CD14-positive monocyte (primary cell): Measurements from ENCODE around the gene UGT8. TPM values are rescaled to one million over a fixed set of nuclear protein-coding genes. Genes with fewer than 3 reads are reported as not detected.
"Not testable (repeated sequence)": the region's sequence is repeated elsewhere in the genome, so short reads cannot be mapped to it uniquely, and the experiment has no call there.

ENCODE experiments used
- DNase-seq, 3 donors: peaks; one replicate each; pipeline ENCODE4 v3.0.0-alpha.2; 2011 to 2022
- H2AFZ ChIP-seq: 2 replicates; pipeline ENCODE4 v1.6.0; 2012; ENCODE audit warnings: mild to moderate bottlenecking, low read depth, low read length, inconsistent platforms; ENCODE audit not compliant: insufficient read depth, poor library complexity, severe bottlenecking
- H3K27ac ChIP-seq, 2 donors: 1 replicate in 1 of 2; 2 replicates in 1 of 2; pipeline ENCODE4 v1.5.1; 2012 to 2013; ENCODE audit warnings: low read length in 2 of 2, control low read depth in 1 of 2, inconsistent platforms in 1 of 2, low read depth in 1 of 2, mild to moderate bottlenecking in 1 of 2
- H3K27me3 ChIP-seq, 2 donors: one replicate each; pipeline versions ENCODE4 v1.6.0 to v1.6.1; 2011 to 2013; ENCODE audit warnings: low read length in 2 of 2; ENCODE audit not compliant: control insufficient read depth in 2 of 2, insufficient read depth in 2 of 2
- H3K36me3 ChIP-seq, 2 donors: replicated peaks in 1 of 2; 1 replicate in 1 of 2; 2 replicates in 1 of 2; pipeline versions ENCODE4 v1.5.1 to v1.6.1; 2012 to 2013; ENCODE audit warnings: low read length in 2 of 2, control low read depth in 1 of 2, inconsistent platforms in 1 of 2, mild to moderate bottlenecking in 1 of 2; ENCODE audit not compliant: insufficient read depth in 2 of 2, control insufficient read depth in 1 of 2
- H3K4me1 ChIP-seq, 2 donors: 1 replicate in 1 of 2; 2 replicates in 1 of 2; pipeline versions ENCODE4 v1.5.1 to v1.6.1; 2012 to 2013; ENCODE audit warnings: low read length in 2 of 2, control low read depth in 1 of 2, inconsistent platforms in 1 of 2, mild to moderate bottlenecking in 1 of 2, moderate library complexity in 1 of 2; ENCODE audit not compliant: insufficient read depth in 2 of 2, control insufficient read depth in 1 of 2
- H3K4me2 ChIP-seq: replicated peaks from 2 replicates; pipeline ENCODE3; 2012; ENCODE audit warnings: low read length, moderate library complexity, mild to moderate bottlenecking; ENCODE audit not compliant: poor library complexity, severe bottlenecking; ENCODE audit errors: extremely low read depth
- H3K4me3 ChIP-seq, 3 experiments: fragments of 200-600 bp in 1 of 3; sonication (generic) in 1 of 3; replicated peaks in 1 of 3; 1 replicate in 2 of 3; 2 replicates in 1 of 3; pipeline ENCODE4 v1.5.1; 2011 to 2013; ENCODE audit warnings: low read length in 3 of 3, mild to moderate bottlenecking in 3 of 3, control low read depth in 2 of 3, low read depth in 2 of 3, inconsistent platforms in 1 of 3, moderate library complexity in 1 of 3
- H3K79me2 ChIP-seq: 2 replicates; pipeline ENCODE4 v1.6.0; 2012; ENCODE audit warnings: mild to moderate bottlenecking, control low read depth, inconsistent platforms, low read length, moderate library complexity; ENCODE audit not compliant: insufficient read depth
- H3K9ac ChIP-seq: 2 replicates; pipeline ENCODE4 v1.6.0; 2017; ENCODE audit warnings: low read length, mild to moderate bottlenecking; ENCODE audit not compliant: insufficient read depth, poor library complexity, severe bottlenecking
- H3K9me3 ChIP-seq, 2 donors: replicated peaks in 1 of 2; 1 replicate in 1 of 2; 2 replicates in 1 of 2; pipeline versions ENCODE4 v1.5.1 to v1.6.1; 2012 to 2013; ENCODE audit warnings: low read length in 2 of 2, control low read depth in 1 of 2; ENCODE audit not compliant: control insufficient read depth in 1 of 2, insufficient read depth in 1 of 2
- H4K20me1 ChIP-seq: 2 replicates; pipeline ENCODE4 v1.6.0; 2012; ENCODE audit warnings: mild to moderate bottlenecking, low read length, control low read depth, moderate library complexity; ENCODE audit not compliant: insufficient read depth
- H3K27ac Mint-ChIP-seq, 7 donors: one replicate each; pipeline ENCODE4 v1.8.0; 2020; ENCODE audit warnings: mild to moderate bottlenecking in 7 of 7, mixed read lengths in 7 of 7, moderate library complexity in 6 of 7, inconsistent platforms in 2 of 7
- H3K27me3 Mint-ChIP-seq, 3 donors: one replicate each; pipeline ENCODE4 v1.8.0; 2021 to 2022; ENCODE audit warnings: low read depth in 3 of 3, mild to moderate bottlenecking in 3 of 3, mixed read lengths in 3 of 3, moderate library complexity in 3 of 3, inconsistent platforms in 1 of 3
- H3K36me3 Mint-ChIP-seq, 2 donors: one replicate each; pipeline ENCODE4 v1.8.0; 2020; ENCODE audit warnings: mixed read lengths in 2 of 2, inconsistent platforms in 1 of 2, mild to moderate bottlenecking in 1 of 2
- H3K4me1 Mint-ChIP-seq: one replicate; pipeline ENCODE4 v1.8.0; 2020; ENCODE audit warnings: mild to moderate bottlenecking, mixed read lengths
- H3K4me3 Mint-ChIP-seq, 2 donors: one replicate each; pipeline ENCODE4 v1.8.0; 2020; ENCODE audit warnings: mild to moderate bottlenecking in 2 of 2, mixed read lengths in 2 of 2, moderate library complexity in 1 of 2
- H3K9me3 Mint-ChIP-seq, 7 donors: one replicate each; pipeline ENCODE4 v1.8.0; 2020 to 2022; ENCODE audit warnings: mixed read lengths in 7 of 7, mild to moderate bottlenecking in 6 of 7, moderate library complexity in 6 of 7, inconsistent platforms in 2 of 7
- CTCF ChIP-seq: fragments of 200-600 bp; IDR thresholded peaks from one replicate; pipeline ENCODE4 v1.8.0; 2022; ENCODE audit warnings: antibody characterized with exemption, mild to moderate bottlenecking
- WGBS: methylation state at CpG from one replicate; pipeline ENCODE4 v1.1.5; 2013; ENCODE audit warnings: missing lambda C conversion rate; ENCODE audit not compliant: insufficient coverage; 5-methylcytosine and 5-hydroxymethylcytosine counted together
- intact Hi-C, 2 donors: fragments of 100-400 bp; cut with micrococcal nuclease; formaldehyde crosslinking; loops; one replicate each; pipeline versions ENCODE4 v1.15.0 to v1.15.1; 2023
- polyA plus RNA-seq, 3 donors: library from polyadenylated mRNA; depleted of rRNA in 1 of 3; unstranded in 2 of 3; stranded (reverse) in 1 of 3; fragments of 300-500 nt in 2 of 3; fragments of >200 nt in 1 of 3; fragmentation: Illumina TruSeq in 2 of 3; gene quantifications; 1 replicate in 2 of 3; 2 replicates in 1 of 3; pipeline ENCODE4 v1.2.3, GENCODE V29; 2012 to 2021

The UGT8 gene
- polyA plus RNA-seq, 3 donors, result not detected

GRCh38 chr4:114588305-114588704 is 10.3 kb upstream of the UGT8 start:
- Mint-ChIP-seq H3K27me3 (peaks cover 0 to 2% (median 0%) of the 10 kb centered on the region in 3 donors), H3K27ac (no peak overlapping the region), H3K36me3 (no peaks in the 10 kb centered on the region), H3K4me3 (no peak overlapping the region), H3K4me1 (no peaks in the 10 kb centered on the region), H3K9me3 (peaks cover 0 to 8% (median 0%) of the 10 kb centered on the region in 7 donors)
- Histone ChIP-seq H3K9ac (no peak overlapping the region), H3K4me2 (no peak overlapping the region), H3K36me3 (no peaks in the 10 kb centered on the region), H3K27me3 (no peaks in the 10 kb centered on the region), H3K9me3 (peaks cover 0 to 3% of the 10 kb centered on the region in 2 donors), H2AFZ (no peak overlapping the region), H4K20me1 (no peaks in the 10 kb centered on the region), H3K4me3 (no peak overlapping the region), H3K79me2 (no peaks in the 10 kb centered on the region), H3K4me1 (no peaks in the 10 kb centered on the region), H3K27ac (no peak overlapping the region)
- no CpG with 5 or more reads among the region's 6 CpGs for WGBS
- no peak for DNase-seq
- intact Hi-C loops, result no loop called here
- TF ChIP-seq CTCF, result no peak

GRCh38 chr4:114590360-114590759 is 8.2 kb upstream of the UGT8 start:
- not testable (repeated sequence) for H3K9me3 Mint-ChIP-seq, H3K36me3 Mint-ChIP-seq

More at GRCh38 chr4:114590360-114590759, 8.2 kb upstream of the UGT8 start:
- H3K27me3 ChIP-seq, H3K4me3 Mint-ChIP-seq, H3K27ac ChIP-seq, DNase-seq, H3K27me3 Mint-ChIP-seq, H3K36me3 ChIP-seq, H3K4me1 ChIP-seq, H3K79me2 ChIP-seq, H3K9me3 ChIP-seq, H3K4me2 ChIP-seq, H3K4me3 ChIP-seq, H3K27ac Mint-ChIP-seq, H2AFZ ChIP-seq, intact Hi-C loops, H4K20me1 ChIP-seq, H3K4me1 Mint-ChIP-seq, H3K9ac ChIP-seq: not testable (repeated sequence)
- whole genome bisulfite sequencing, result no CpG with 5 or more reads among the region's 1 CpG
